ENCODE measurements around the gene AKAP13. TPM values are rescaled to one million over a fixed set of nuclear protein-coding genes. Genes with fewer than 3 reads are reported as not detected.

The AKAP13 gene
- total RNA-seq, 2 donors from 2014 or later = 228 to 273 TPM

DNA sequence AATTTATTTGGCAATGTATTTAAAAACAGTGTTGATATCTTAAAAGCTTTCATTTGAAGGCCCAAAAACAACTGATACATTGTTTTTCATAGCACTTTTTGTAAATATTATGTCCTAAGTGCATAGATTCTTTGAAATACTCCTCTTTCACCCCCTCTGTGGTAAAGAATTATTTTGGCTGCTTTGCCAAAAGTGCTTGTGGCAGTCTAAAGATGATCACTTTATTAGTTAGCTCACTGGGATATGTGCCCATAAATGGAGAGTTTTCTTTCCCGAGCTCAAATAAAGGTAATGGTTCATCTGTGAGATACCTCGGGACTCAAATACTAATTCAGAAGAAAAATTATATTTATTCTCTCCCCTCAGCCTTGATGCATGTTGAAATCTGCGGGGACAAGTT, 16.7 kb downstream of the AKAP13 start:
- no peak for ATAC-seq (ENCODE audit: insufficient number of reproducible peaks, low FRiP score, low read depth)
- TF ChIP-seq, protein P1, sequence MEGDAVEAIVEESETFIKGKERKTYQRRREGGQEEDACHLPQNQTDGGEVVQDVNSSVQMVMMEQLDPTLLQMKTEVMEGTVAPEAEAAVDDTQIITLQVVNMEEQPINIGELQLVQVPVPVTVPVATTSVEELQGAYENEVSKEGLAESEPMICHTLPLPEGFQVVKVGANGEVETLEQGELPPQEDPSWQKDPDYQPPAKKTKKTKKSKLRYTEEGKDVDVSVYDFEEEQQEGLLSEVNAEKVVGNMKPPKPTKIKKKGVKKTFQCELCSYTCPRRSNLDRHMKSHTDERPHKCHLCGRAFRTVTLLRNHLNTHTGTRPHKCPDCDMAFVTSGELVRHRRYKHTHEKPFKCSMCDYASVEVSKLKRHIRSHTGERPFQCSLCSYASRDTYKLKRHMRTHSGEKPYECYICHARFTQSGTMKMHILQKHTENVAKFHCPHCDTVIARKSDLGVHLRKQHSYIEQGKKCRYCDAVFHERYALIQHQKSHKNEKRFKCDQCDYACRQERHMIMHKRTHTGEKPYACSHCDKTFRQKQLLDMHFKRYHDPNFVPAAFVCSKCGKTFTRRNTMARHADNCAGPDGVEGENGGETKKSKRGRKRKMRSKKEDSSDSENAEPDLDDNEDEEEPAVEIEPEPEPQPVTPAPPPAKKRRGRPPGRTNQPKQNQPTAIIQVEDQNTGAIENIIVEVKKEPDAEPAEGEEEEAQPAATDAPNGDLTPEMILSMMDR (IDR thresholded peaks at IDR 0.05) = no peak
- Histone ChIP-seq H3K27me3 (replicated peaks; ENCODE audit: insufficient read depth) (no peaks in the 10 kb centered on the region), H3K4me3 (no peak overlapping the region), H3K36me3 (no peaks in the 10 kb centered on the region), H3K9me3 (no peaks in the 10 kb centered on the region), H3K27ac (no peak overlapping the region), H3K4me1 (ENCODE audit: control insufficient read depth in 1 of 2, low read depth in 2 of 2) (peaks cover 6 to 34% of the 10 kb centered on the region in 2 donors)
- DNase-seq (ENCODE audit: low spot score) = no peak

DNA sequence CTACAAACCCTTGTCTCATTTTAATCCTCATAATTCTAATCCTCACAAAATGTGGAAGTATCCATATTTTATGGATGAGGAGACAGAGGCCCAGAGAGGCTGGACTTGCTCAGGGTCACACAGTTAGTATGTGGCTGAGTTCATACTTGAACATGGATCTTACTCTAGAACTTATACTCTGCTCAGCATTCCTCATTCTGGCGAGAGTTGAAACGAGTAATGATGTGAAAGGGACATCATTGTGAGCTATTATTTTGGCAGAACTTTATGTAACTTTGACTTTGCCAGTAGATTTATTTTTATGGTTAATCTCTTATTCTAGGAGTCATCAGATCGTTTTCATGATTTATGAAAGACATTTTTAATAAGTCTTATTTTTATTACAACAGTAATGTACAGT, 17.5 kb downstream of the AKAP13 start:
- Histone ChIP-seq H3K4me1 (ENCODE audit: control insufficient read depth in 1 of 2, low read depth in 2 of 2) (peaks cover 14 to 42% of the 10 kb centered on the region in 2 donors), H3K27ac (no peak overlapping the region), H3K27me3 (replicated peaks; ENCODE audit: insufficient read depth) (no peaks in the 10 kb centered on the region), H3K4me3 (no peak overlapping the region), H3K36me3 (no peaks in the 10 kb centered on the region), H3K9me3 (no peaks in the 10 kb centered on the region)
- ATAC-seq (ENCODE audit: insufficient number of reproducible peaks, low FRiP score, low read depth) (no peak), DNase-seq (ENCODE audit: low spot score) (no peak)
- TF ChIP-seq, protein P1 (IDR thresholded peaks at IDR 0.05) = no peak

DNA sequence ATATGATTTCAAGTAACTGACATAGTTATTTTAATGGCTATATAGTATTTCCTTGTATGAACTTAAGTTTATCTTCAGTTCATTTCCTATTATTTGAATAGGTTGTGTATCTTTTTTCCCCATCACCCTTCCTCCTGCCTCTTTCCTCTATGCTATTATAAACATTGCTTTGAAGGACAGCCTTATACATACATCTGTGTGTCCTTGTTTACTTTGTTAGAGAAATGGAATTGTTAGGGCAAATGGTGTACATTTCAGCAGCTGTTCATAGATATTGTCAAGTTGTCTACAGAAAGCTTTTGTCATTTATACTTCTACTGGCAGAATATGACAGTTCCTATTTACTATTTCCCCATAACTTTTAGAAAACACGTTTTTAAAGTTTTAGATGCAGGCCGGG, 18.4 kb downstream of the AKAP13 start:
- H3K9me3 ChIP-seq = no peaks in the 10 kb centered on the region
- H3K4me3 ChIP-seq = no peak overlapping the region
- H3K4me1 ChIP-seq (ENCODE audit: control insufficient read depth in 1 of 2, low read depth in 2 of 2) = peaks cover 15 to 51% of the 10 kb centered on the region in 2 donors
- no peaks in the 10 kb centered on the region for H3K36me3 ChIP-seq
- ATAC-seq (ENCODE audit: insufficient number of reproducible peaks, low FRiP score, low read depth) = no peak
- H3K27me3 ChIP-seq (replicated peaks; ENCODE audit: insufficient read depth) = no peaks in the 10 kb centered on the region
- no peak for DNase-seq (ENCODE audit: low spot score)
- H3K27ac ChIP-seq = no peak overlapping the region
- TF ChIP-seq, protein P1 (IDR thresholded peaks at IDR 0.05) = no peak

DNA sequence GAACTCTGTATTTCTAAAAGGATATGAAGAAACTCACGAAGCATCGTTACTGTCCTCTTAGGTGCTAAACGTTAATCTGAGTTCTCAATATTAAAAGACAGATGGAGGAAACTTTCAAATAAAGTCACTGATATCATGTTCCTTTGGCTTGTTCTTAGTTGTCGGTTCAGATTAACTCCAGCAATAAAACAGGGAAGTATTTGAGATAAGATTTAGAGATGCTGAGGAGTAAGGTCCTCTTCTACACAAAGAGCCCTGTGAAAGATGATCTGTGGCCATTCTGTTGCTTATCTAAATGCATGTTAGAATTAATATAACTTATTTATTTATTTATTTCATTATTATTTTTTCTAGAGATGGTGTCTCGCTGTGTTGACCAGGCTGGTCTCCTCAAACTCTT, 19.2 kb downstream of the AKAP13 start:
- TF ChIP-seq, protein P1 (IDR thresholded peaks at IDR 0.05) = no peak
- H3K4me3 ChIP-seq = no peak overlapping the region
- H3K36me3 ChIP-seq = no peaks in the 10 kb centered on the region
- ATAC-seq (ENCODE audit: insufficient number of reproducible peaks, low FRiP score, low read depth) = no peak
- no peak overlapping the region for H3K27ac ChIP-seq
- no peak for DNase-seq (ENCODE audit: low spot score)
- peaks cover 21 to 59% of the 10 kb centered on the region in 2 donors for H3K4me1 ChIP-seq (ENCODE audit: control insufficient read depth in 1 of 2, low read depth in 2 of 2)
- H3K27me3 ChIP-seq (replicated peaks; ENCODE audit: insufficient read depth) = no peaks in the 10 kb centered on the region
- no peaks in the 10 kb centered on the region for H3K9me3 ChIP-seq

DNA sequence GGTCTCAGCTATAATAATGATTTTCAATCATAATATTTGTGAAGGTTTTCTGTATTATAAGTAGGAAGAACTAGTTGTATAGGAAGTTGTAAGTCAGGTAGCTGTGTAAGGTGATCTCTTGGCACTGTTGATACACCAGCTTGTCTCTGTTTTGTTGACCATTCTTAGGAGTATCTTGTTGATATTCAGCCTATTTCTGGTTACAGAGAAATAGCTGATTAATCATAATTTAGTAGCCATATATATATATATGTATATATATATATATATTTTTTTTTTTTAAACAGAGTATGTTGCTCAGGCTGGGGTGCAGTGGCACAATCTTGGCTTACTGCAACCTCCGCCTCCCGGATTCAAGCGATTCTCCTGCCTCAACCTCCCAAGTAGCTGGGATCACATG, 20.2 kb downstream of the AKAP13 start:
- H3K36me3 ChIP-seq = no peaks in the 10 kb centered on the region
- no peak overlapping the region for H3K27ac ChIP-seq
- peaks cover 24 to 61% of the 10 kb centered on the region in 2 donors for H3K4me1 ChIP-seq (ENCODE audit: control insufficient read depth in 1 of 2, low read depth in 2 of 2)
- no peak overlapping the region for H3K4me3 ChIP-seq
- H3K9me3 ChIP-seq = no peaks in the 10 kb centered on the region
- H3K27me3 ChIP-seq (replicated peaks; ENCODE audit: insufficient read depth) = no peaks in the 10 kb centered on the region
- TF ChIP-seq, protein P1 (IDR thresholded peaks at IDR 0.05) = no peak
- no peak for ATAC-seq (ENCODE audit: insufficient number of reproducible peaks, low FRiP score, low read depth)
- DNase-seq (ENCODE audit: low spot score) = no peak

All from thoracic aorta (tissue), 2 donors.